NCI-H1694 treated with DMSO at 0.1 percent for 48 hours (cell line): ENCODE data around the gene SLC2A3.
"Not testable (repeated sequence)": the region's sequence is repeated elsewhere in the genome, so short reads cannot be mapped to it uniquely, and the experiment has no call there.

Source experiments
- DNase-seq: peaks from one replicate; lab custom pipeline; 2025; lab: John Stamatoyannopoulos, UW

Gene SLC2A3

GRCh38 chr12:7935590-7936581 lies at the start of gene SLC2A3:
SLC2A3 (minus strand) TSS chr12:7936187; CDS start chr12:7936034, 153 bp downstream.
- DNase-seq: no peak

- DNase-seq: no peak
Measured at GRCh38 chr12:7984900-7985299, 48.9 kb upstream of the SLC2A3 start.

GRCh38 chr12:7983460-7983859 lies 47.5 kb upstream of the SLC2A3 start:
- DNase-seq: not testable (repeated sequence)

GRCh38 chr12:7983019-7983418 lies 47.0 kb upstream of the SLC2A3 start:
- DNase-seq: not testable (repeated sequence)

- DNase-seq: not testable (repeated sequence)
Measured at GRCh38 chr12:7982332-7982735, 46.3 kb upstream of the SLC2A3 start.

- no peak for DNase-seq
Measured at GRCh38 chr12:7981446-7981845, 45.5 kb upstream of the SLC2A3 start.

GRCh38 chr12:7977351-7978124 lies 41.6 kb upstream of the SLC2A3 start:
- DNase-seq: not testable (repeated sequence)

- DNase-seq: no peak
Measured at GRCh38 chr12:7973457-7973825, 37.5 kb upstream of the SLC2A3 start.

- DNase-seq: no peak
Measured at GRCh38 chr12:7972734-7973456, 36.9 kb upstream of the SLC2A3 start.

GRCh38 chr12:7972269-7972668 lies 36.3 kb upstream of the SLC2A3 start:
- DNase-seq: not testable (repeated sequence)

GRCh38 chr12:7971765-7972164 lies 35.8 kb upstream of the SLC2A3 start:
- DNase-seq: not testable (repeated sequence)

GRCh38 chr12:7970475-7971252 lies 34.7 kb upstream of the SLC2A3 start:
- no peak for DNase-seq

GRCh38 chr12:7966563-7966962 lies 30.6 kb upstream of the SLC2A3 start:
- no peak for DNase-seq

GRCh38 chr12:7964669-7965068 lies 28.7 kb upstream of the SLC2A3 start:
- DNase-seq: not testable (repeated sequence)

GRCh38 chr12:7961395-7962178 lies 25.6 kb upstream of the SLC2A3 start:
- DNase-seq: no peak

GRCh38 chr12:7959701-7960121 lies 23.7 kb upstream of the SLC2A3 start:
- no peak for DNase-seq

- no peak for DNase-seq
Measured at GRCh38 chr12:7959278-7959677, 23.3 kb upstream of the SLC2A3 start.

GRCh38 chr12:7954877-7955276 lies 18.9 kb upstream of the SLC2A3 start:
- not testable (repeated sequence) for DNase-seq

- DNase-seq: not testable (repeated sequence)
Measured at GRCh38 chr12:7954418-7954817, 18.4 kb upstream of the SLC2A3 start.

- DNase-seq: not testable (repeated sequence)
Measured at GRCh38 chr12:7953912-7954311, 17.9 kb upstream of the SLC2A3 start.
